Mesendoderm (in vitro differentiated cells): ENCODE measurements around the gene GALNT12.

Experiments used
- DNase-seq: peaks from one replicate; pipeline ENCODE4 v3.0.0; 2013
- H2AK5ac ChIP-seq: 2 replicates; pipeline ENCODE4 v1.6.1; 2013; ENCODE audit warnings: low read length, inconsistent platforms
- H2BK120ac ChIP-seq: 2 replicates; pipeline ENCODE4 v1.6.1; 2013; ENCODE audit warnings: low read depth, mild to moderate bottlenecking, low read length, moderate library complexity, mixed read lengths
- H2BK15ac ChIP-seq: replicated peaks from 2 replicates; pipeline ENCODE4 v1.6.1; 2013; ENCODE audit warnings: low read depth, mild to moderate bottlenecking, moderate library complexity
- H2BK5ac ChIP-seq: 2 replicates; pipeline ENCODE4 v1.6.1; 2013; ENCODE audit warnings: low read length, inconsistent platforms
- H3K18ac ChIP-seq: 2 replicates; pipeline ENCODE4 v1.6.1; 2013; ENCODE audit warnings: mild to moderate bottlenecking, low read length, mixed read lengths
- H3K23ac ChIP-seq: one replicate; pipeline ENCODE4 v1.6.1; 2013; ENCODE audit warnings: low read length
- H3K27ac ChIP-seq: 2 replicates; pipeline ENCODE4 v1.5.1; 2013; ENCODE audit warnings: low read depth, mild to moderate bottlenecking, inconsistent platforms, low read length, moderate library complexity
- H3K27me3 ChIP-seq: 2 replicates; pipeline ENCODE4 v1.6.1; 2013; ENCODE audit warnings: low read length, control low read depth, mild to moderate bottlenecking, inconsistent platforms; ENCODE audit not compliant: insufficient read depth, poor library complexity
- H3K36me3 ChIP-seq: 2 replicates; pipeline ENCODE4 v1.6.1; 2013; ENCODE audit warnings: low read length, inconsistent platforms; ENCODE audit not compliant: control insufficient read depth, insufficient read depth
- H3K4ac ChIP-seq: one replicate; pipeline ENCODE4 v1.6.1; 2013; ENCODE audit warnings: low read depth, mild to moderate bottlenecking, low read length, moderate library complexity
- H3K4me1 ChIP-seq: 2 replicates; pipeline ENCODE4 v1.6.1; 2013; ENCODE audit warnings: low read depth, low read length, inconsistent platforms; ENCODE audit not compliant: control insufficient read depth
- H3K4me2 ChIP-seq: 2 replicates; pipeline ENCODE4 v1.6.1; 2013; ENCODE audit warnings: low read length
- H3K4me3 ChIP-seq: 2 replicates; pipeline ENCODE4 v1.5.1; 2013; ENCODE audit warnings: mild to moderate bottlenecking, low read length
- H3K56ac ChIP-seq: one replicate; pipeline ENCODE4 v1.6.1; 2013; ENCODE audit warnings: low read length
- H3K79me1 ChIP-seq: 2 replicates; pipeline ENCODE4 v1.6.1; 2013; ENCODE audit warnings: low read length, inconsistent platforms
- H3K79me2 ChIP-seq: 2 replicates; pipeline ENCODE4 v1.6.1; 2013; ENCODE audit warnings: mild to moderate bottlenecking, low read length; ENCODE audit not compliant: control insufficient read depth, insufficient read depth
- H3K9ac ChIP-seq: 2 replicates; pipeline ENCODE4 v1.6.1; 2013; ENCODE audit warnings: low read length, inconsistent platforms
- H4K5ac ChIP-seq: one replicate; pipeline ENCODE4 v1.6.1; 2013; ENCODE audit warnings: low read length
- H4K8ac ChIP-seq: one replicate; pipeline ENCODE4 v1.6.1; 2013; ENCODE audit warnings: low read depth, mild to moderate bottlenecking, control low read depth, low read length, moderate library complexity
- whole genome bisulfite sequencing: extraction: QIAGEN DNeasy Blood & Tissue Kit; methylation state at CpG from one replicate; pipeline ENCODE4 v1.1.7; 2013; ENCODE audit warnings: low lambda C conversion rate, missing lambda C conversion rate; ENCODE audit not compliant: insufficient coverage; ENCODE audit errors: extremely low coverage; 5-methylcytosine and 5-hydroxymethylcytosine counted together

GALNT12 gene

DNA sequence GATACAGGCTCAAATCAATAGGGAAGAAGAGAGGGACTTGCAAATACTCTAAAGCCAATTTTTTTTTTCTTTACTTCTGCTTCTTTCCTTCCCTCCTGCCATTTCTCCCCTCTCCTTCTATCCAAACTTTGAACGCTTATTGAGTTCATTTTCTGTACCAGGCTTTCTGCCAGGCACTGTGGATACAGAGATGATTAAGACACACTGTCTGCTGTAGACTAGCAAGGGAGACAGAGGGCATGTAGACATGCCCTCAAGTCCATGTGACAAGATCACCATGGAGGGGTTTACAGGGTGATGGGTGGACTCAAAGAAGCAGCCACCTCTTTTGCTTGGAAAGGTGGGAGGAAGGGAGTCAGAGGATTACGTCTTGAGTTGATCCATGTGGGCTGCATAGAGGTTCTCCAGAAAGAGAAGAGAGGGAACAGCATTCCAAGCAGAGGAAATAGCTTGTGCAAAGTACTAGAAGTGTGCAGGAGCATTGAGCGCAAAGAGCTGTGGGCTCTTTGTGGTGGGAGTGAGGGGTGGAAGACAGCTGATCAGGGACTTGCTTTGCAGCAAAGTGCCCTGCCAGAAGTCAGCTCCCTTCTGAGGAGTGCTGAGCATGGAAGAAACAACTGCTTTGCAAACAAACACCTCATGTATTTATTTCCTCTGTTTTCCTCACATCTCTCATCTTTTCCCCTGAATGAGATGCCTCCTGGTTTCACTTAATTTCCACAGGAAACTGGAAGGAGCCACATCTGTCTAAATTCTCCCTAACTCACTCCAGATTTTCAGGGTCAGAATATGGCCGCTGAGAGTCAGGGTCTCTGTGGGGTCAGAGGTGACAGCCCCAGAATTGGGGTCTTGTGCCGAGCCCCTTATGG, 71.9 kb downstream of the GALNT12 start:
- H2AK5ac ChIP-seq = no peak overlapping the region
- WGBS = no CpG with 5 or more reads among the region's 5 CpGs
- H3K27ac ChIP-seq = no peak overlapping the region
- no peak overlapping the region for H2BK5ac ChIP-seq
- H4K8ac ChIP-seq = no peak overlapping the region
- H3K18ac ChIP-seq = no peak overlapping the region
- no peaks in the 10 kb centered on the region for H3K4me1 ChIP-seq
- no peaks in the 10 kb centered on the region for H3K79me2 ChIP-seq
- H3K4me3 ChIP-seq = no peak overlapping the region
- H3K27me3 ChIP-seq = no peaks in the 10 kb centered on the region
- H3K36me3 ChIP-seq = no peaks in the 10 kb centered on the region
- no peak overlapping the region for H3K9ac ChIP-seq
- no peak overlapping the region for H2BK120ac ChIP-seq
- no peak overlapping the region for H2BK15ac ChIP-seq
- H3K56ac ChIP-seq = no peak overlapping the region
- no peak for DNase-seq
- no peak overlapping the region for H3K4me2 ChIP-seq
- no peak overlapping the region for H4K5ac ChIP-seq
- H3K4ac ChIP-seq = no peak overlapping the region
- H3K23ac ChIP-seq = no peak overlapping the region
- no peaks in the 10 kb centered on the region for H3K79me1 ChIP-seq

DNA sequence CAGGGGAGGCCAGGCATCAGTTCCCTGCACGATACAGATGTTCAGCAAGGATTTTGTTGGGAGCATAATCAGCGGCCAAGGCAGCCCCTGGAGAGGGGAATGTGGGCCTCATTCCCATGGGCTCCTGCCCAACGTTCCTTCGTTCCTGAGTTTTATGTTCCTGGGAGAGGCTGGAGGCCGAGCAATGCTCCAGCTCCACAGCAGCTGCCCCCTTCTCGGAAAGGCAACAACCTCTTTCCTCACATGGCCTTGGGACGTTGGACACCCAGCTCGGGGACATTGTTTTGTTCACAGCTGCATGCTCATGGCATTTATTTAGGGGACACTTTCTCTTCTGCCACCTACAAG, 72.5 kb downstream of the GALNT12 start:
- Histone ChIP-seq H2AK5ac (no peak overlapping the region), H3K18ac (no peak overlapping the region), H3K36me3 (no peaks in the 10 kb centered on the region), H3K56ac (no peak overlapping the region), H3K4me1 (no peaks in the 10 kb centered on the region), H3K4ac (no peak overlapping the region), H2BK15ac (no peak overlapping the region), H3K79me2 (no peaks in the 10 kb centered on the region), H2BK120ac (no peak overlapping the region), H4K8ac (no peak overlapping the region), H3K23ac (no peak overlapping the region), H3K79me1 (no peaks in the 10 kb centered on the region), H3K27me3 (no peaks in the 10 kb centered on the region), H3K4me3 (no peak overlapping the region), H3K9ac (no peak overlapping the region), H3K4me2 (no peak overlapping the region), H4K5ac (no peak overlapping the region), H2BK5ac (no peak overlapping the region), H3K27ac (no peak overlapping the region)
- DNase-seq = no peak
- no CpG with 5 or more reads among the region's 8 CpGs for WGBS

GRCh38 chr9:98880311-98881015, 73.0 kb downstream of the GALNT12 start:
- Histone ChIP-seq H3K4me3 (no peak overlapping the region), H4K8ac (no peak overlapping the region), H3K36me3 (no peaks in the 10 kb centered on the region), H2BK5ac (no peak overlapping the region), H3K56ac (no peak overlapping the region), H3K18ac (no peak overlapping the region), H3K79me1 (no peaks in the 10 kb centered on the region), H3K4me2 (no peak overlapping the region), H3K4me1 (no peaks in the 10 kb centered on the region), H3K27ac (no peak overlapping the region), H3K9ac (no peak overlapping the region), H3K4ac (no peak overlapping the region), H2AK5ac (no peak overlapping the region), H3K79me2 (no peaks in the 10 kb centered on the region), H3K27me3 (no peaks in the 10 kb centered on the region), H3K23ac (no peak overlapping the region), H2BK120ac (no peak overlapping the region), H4K5ac (no peak overlapping the region), H2BK15ac (no peak overlapping the region)
- DNase-seq = no peak
- no CpG with 5 or more reads among the region's 7 CpGs for WGBS

DNA sequence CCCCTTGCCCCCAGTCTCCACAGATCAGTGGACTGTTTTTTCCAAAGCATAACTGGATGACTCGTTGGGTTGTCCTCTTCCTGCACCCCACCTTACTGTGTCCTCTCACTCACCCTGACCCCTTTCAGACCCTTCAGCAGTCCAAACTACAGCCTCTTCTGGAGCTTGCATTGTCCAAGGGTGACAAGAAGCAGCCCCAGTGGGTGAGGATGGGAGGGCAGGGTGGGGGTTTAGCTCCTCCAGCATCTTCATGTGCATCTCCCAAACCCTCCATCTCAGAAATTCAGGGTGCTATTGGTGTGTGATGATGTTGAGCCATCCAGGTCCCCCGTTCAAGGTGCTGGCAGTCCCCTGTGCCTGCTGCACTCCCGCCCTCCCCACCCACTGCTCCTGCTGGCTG, 73.9 kb downstream of the GALNT12 start:
- no CpG with 5 or more reads among the region's 3 CpGs for WGBS
- H2AK5ac ChIP-seq = no peak overlapping the region
- H3K4me3 ChIP-seq = no peak overlapping the region
- no peaks in the 10 kb centered on the region for H3K36me3 ChIP-seq
- no peaks in the 10 kb centered on the region for H3K79me2 ChIP-seq
- no peak overlapping the region for H4K8ac ChIP-seq
- no peaks in the 10 kb centered on the region for H3K27me3 ChIP-seq
- no peak overlapping the region for H3K4ac ChIP-seq
- no peak overlapping the region for H3K27ac ChIP-seq
- no peak overlapping the region for H3K23ac ChIP-seq
- H3K9ac ChIP-seq = no peak overlapping the region
- no peak overlapping the region for H3K18ac ChIP-seq
- no peak overlapping the region for H3K4me2 ChIP-seq
- no peak overlapping the region for H2BK15ac ChIP-seq
- no peaks in the 10 kb centered on the region for H3K79me1 ChIP-seq
- H3K56ac ChIP-seq = no peak overlapping the region
- H3K4me1 ChIP-seq = no peaks in the 10 kb centered on the region
- no peak overlapping the region for H4K5ac ChIP-seq
- DNase-seq = no peak
- no peak overlapping the region for H2BK120ac ChIP-seq
- H2BK5ac ChIP-seq = no peak overlapping the region

GRCh38 chr9:98881836-98882568, 74.5 kb downstream of the GALNT12 start:
- Histone ChIP-seq H3K27ac (no peak overlapping the region), H3K18ac (no peak overlapping the region), H2AK5ac (no peak overlapping the region), H3K4me1 (peaks cover 2% of the 10 kb centered on the region), H3K9ac (no peak overlapping the region), H3K4ac (no peak overlapping the region), H3K27me3 (no peaks in the 10 kb centered on the region), H2BK120ac (no peak overlapping the region), H3K56ac (no peak overlapping the region), H3K23ac (no peak overlapping the region), H3K36me3 (no peaks in the 10 kb centered on the region), H2BK15ac (no peak overlapping the region), H3K4me2 (no peak overlapping the region), H4K8ac (no peak overlapping the region), H3K4me3 (no peak overlapping the region), H3K79me2 (no peaks in the 10 kb centered on the region), H2BK5ac (no peak overlapping the region), H4K5ac (no peak overlapping the region), H3K79me1 (no peaks in the 10 kb centered on the region)
- no peak for DNase-seq
- no CpG with 5 or more reads among the region's 8 CpGs for WGBS
